GM12878 (cell line): ENCODE data around the gene RBM15B. TPM values are rescaled to one million over a fixed set of nuclear protein-coding genes. Genes with fewer than 3 reads are reported as not detected.
A peak's percentile ranks its signal among the peaks of the same experiment; 100 is the strongest.

ENCODE experiments used
- CREM ChIP-seq: IDR thresholded peaks from 2 replicates; pipeline ENCODE4 v1.6.1; 2014; ENCODE audit warnings: antibody characterized with exemption, low read depth
- CTCF ChIP-seq, 3 experiments: IDR thresholded peaks in 2 of 3; conservative IDR thresholded peaks in 1 of 3; 2 replicates each; pipeline ENCODE4 v1.5.1; 2011; ENCODE audit warnings: low read depth in 3 of 3, low read length in 3 of 3, mild to moderate bottlenecking in 3 of 3, control low read depth in 2 of 3, moderate library complexity in 2 of 3, inconsistent platforms in 1 of 3, mixed read lengths in 1 of 3; ENCODE audit not compliant: control insufficient read depth in 2 of 3, insufficient read depth in 1 of 3; ENCODE audit errors: extremely low read depth in 1 of 3
- CUX1 ChIP-seq: IDR thresholded peaks from 2 replicates; pipeline ENCODE4 v1.6.1; 2012; ENCODE audit warnings: improper control_type of control experiment, low read depth, low read length; ENCODE audit not compliant: insufficient replicate concordance
- FOS ChIP-seq: IDR thresholded peaks from 3 replicates; pipeline ENCODE4 v1.6.1; 2011; ENCODE audit warnings: borderline replicate concordance; ENCODE audit not compliant: insufficient read length; ENCODE audit errors: extremely low read depth
- GABPA ChIP-seq: IDR thresholded peaks from 2 replicates; pipeline ENCODE4 v1.6.1; 2014; ENCODE audit warnings: antibody characterized with exemption, low read depth, mild to moderate bottlenecking, inconsistent platforms
- GATAD2B ChIP-seq: fragments of 450-650 bp; conservative IDR thresholded peaks from 2 replicates; pipeline ENCODE4 v1.6.1; 2017; ENCODE audit warnings: low read depth, mild to moderate bottlenecking, moderate library complexity
- IKZF1 ChIP-seq: fragments of 450-650 bp; conservative IDR thresholded peaks from 2 replicates; pipeline ENCODE4 v1.6.1; 2017; ENCODE audit warnings: antibody characterized with exemption, mild to moderate bottlenecking
- KLF5 ChIP-seq: fragments of 450-650 bp; IDR thresholded peaks from 2 replicates; pipeline ENCODE4 v1.6.1; 2014; ENCODE audit warnings: mild to moderate bottlenecking; ENCODE audit not compliant: partially characterized antibody
- MTA3 ChIP-seq: IDR thresholded peaks from 2 replicates; pipeline ENCODE4 v1.6.1; 2012; ENCODE audit warnings: low read length, inconsistent platforms, borderline replicate concordance
- NFYB ChIP-seq: IDR thresholded peaks from 2 replicates; pipeline ENCODE4 v1.6.1; 2011; ENCODE audit warnings: low read depth, mild to moderate bottlenecking, low read length, improper control_type of control experiment, moderate library complexity; ENCODE audit not compliant: insufficient read depth
- NR2F1 ChIP-seq: fragments of 450-650 bp; conservative IDR thresholded peaks from 2 replicates; pipeline ENCODE4 v1.6.1; 2017; ENCODE audit warnings: mild to moderate bottlenecking
- PKNOX1 ChIP-seq: fragments of 450-650 bp; IDR thresholded peaks from 2 replicates; pipeline ENCODE4 v1.6.1; 2016; ENCODE audit warnings: mild to moderate bottlenecking
- POLR2AphosphoS2 ChIP-seq: IDR thresholded peaks from 2 replicates; pipeline ENCODE4 v1.6.1; 2011; ENCODE audit warnings: low read depth, mild to moderate bottlenecking, low read length, improper control_type of control experiment, moderate library complexity
- RUNX3 ChIP-seq: IDR thresholded peaks from 2 replicates; pipeline ENCODE4 v1.6.1; 2012; ENCODE audit warnings: low read length, inconsistent platforms
- SPI1 ChIP-seq: IDR thresholded peaks from 2 replicates; pipeline ENCODE4 v1.6.1; 2011; ENCODE audit warnings: low read depth, mild to moderate bottlenecking, low read length, moderate library complexity, borderline replicate concordance; ENCODE audit not compliant: insufficient read depth
- TCF3 ChIP-seq: IDR thresholded peaks from 2 replicates; pipeline ENCODE4 v1.6.1; 2012; ENCODE audit warnings: low read depth, mild to moderate bottlenecking, low read length, borderline replicate concordance; ENCODE audit not compliant: insufficient read depth
- USF1 ChIP-seq: IDR thresholded peaks from 2 replicates; pipeline ENCODE4 v1.6.1; 2011; ENCODE audit warnings: borderline replicate concordance, low read depth, mild to moderate bottlenecking, moderate library complexity, mixed read lengths, low read length; ENCODE audit not compliant: insufficient read depth; ENCODE audit errors: extremely low read length
- ZNF274 ChIP-seq: IDR thresholded peaks from one replicate; pipeline ENCODE4 v1.8.0; 2011; ENCODE audit not compliant: insufficient read length, insufficient read depth
- polyA plus RNA-seq, 11 experiments: library from polyadenylated mRNA; depleted of rRNA in 4 of 11; unstranded in 6 of 11; stranded (reverse) in 5 of 11; fragments of >200 nt; fragmentation: Nextera tagmentation in 4 of 11; fragmentation: Illumina TruSeq in 1 of 11; extraction: Ambion mirVana in 4 of 11; extraction: Trizol in 1 of 11; gene quantifications; 1 replicate in 1 of 11; 2 replicates in 10 of 11; pipeline versions ENCODE4 v1.2.1 to v1.2.3, GENCODE V29; 2011 to 2016; ENCODE audit warnings: inconsistent platforms in 2 of 11, missing spikeins in 2 of 11, low read depth in 1 of 11
- total RNA-seq, 4 experiments: library from RNA; depleted of rRNA in 3 of 4; stranded (reverse); fragments of >200 nt in 3 of 4; fragmentation: Illumina TruSeq in 1 of 4; extraction: Trizol in 1 of 4; gene quantifications; 2 replicates each; pipeline versions ENCODE4 v1.2.1 to v1.2.3, GENCODE V29; 2013 to 2021

Gene RBM15B
- total and polyA plus RNA-seq, 10 of the 15 experiments (the other 5 are each of a cell fraction or from before 2014, with no cell fraction given), result 2.4 to 34.5 (median 19.1) TPM

GRCh38 chr3:51384726-51385473 is 6.2 kb upstream of the RBM15B start, which contains the start of gene MANF (continued):
- peak; percentile 79 for TF ChIP-seq IKZF1
- no peak for TF ChIP-seq ZNF274
- peak in 1 of 3 experiments; percentile 6; a peak in 1 of 6 replicates for TF ChIP-seq CTCF (IDR thresholded peaks at IDR 0.05 in 2 of 3, conservative IDR thresholded peaks at IDR 0.05 in 1 of 3; ENCODE audit: control insufficient read depth in 2 of 3, extremely low read depth in 1 of 3, insufficient read depth in 1 of 3, low read depth in 3 of 3, low read length in 3 of 3)
- TF ChIP-seq CREM, result peak; percentile 95
- TF ChIP-seq RUNX3, result peak; percentile 81
- peak; percentile 96 for TF ChIP-seq NFYB
- peak; percentile 72 for TF ChIP-seq PKNOX1
- TF ChIP-seq POLR2AphosphoS2, result peak; percentile 61; the same call in 1 of the 2 replicates
- TF ChIP-seq SPI1, result peak; percentile 51; the same call in 1 of the 2 replicates
- peak; percentile 63 for TF ChIP-seq NR2F1
- peak; percentile 14 for TF ChIP-seq USF1
- TF ChIP-seq CUX1, result no peak
- TF ChIP-seq FOS, result peak; percentile 85
- peak; percentile 77 for TF ChIP-seq KLF5
- TF ChIP-seq TCF3, result peak; percentile 48; the same call in 1 of the 2 replicates
- no peak for TF ChIP-seq MTA3
- peak; percentile 62; the same call in 1 of the 2 replicates for TF ChIP-seq GATAD2B
- TF ChIP-seq GABPA, result peak; percentile 94
